ENCODE measurements around the gene IDE.
"Not testable (repeated sequence)": the region's sequence is repeated elsewhere in the genome, so short reads cannot be mapped to it uniquely, and the experiment has no call there.

Gene IDE

GRCh38 chr10:92573798-92574547 is at the start of gene IDE:
Gene IDE, minus strand, starts transcription at chr10:92574093. Its CDS starts 74 bp downstream, at chr10:92574019.
- DNase-seq (ENCODE audit: low read depth), result peak; percentile 58

GRCh38 chr10:92619368-92619767 is 45.5 kb upstream of the IDE start:
- no peak for DNase-seq (ENCODE audit: low read depth)

GRCh38 chr10:92615515-92615914 is 41.6 kb upstream of the IDE start:
- DNase-seq (ENCODE audit: low read depth), result no peak

- DNase-seq (ENCODE audit: low read depth), result no peak
Measured at GRCh38 chr10:92604841-92605240, 30.9 kb upstream of the IDE start.

- no peak for DNase-seq (ENCODE audit: low read depth)
Measured at GRCh38 chr10:92598321-92598720, 24.4 kb upstream of the IDE start.

GRCh38 chr10:92595505-92595904 is 21.6 kb upstream of the IDE start:
- DNase-seq (ENCODE audit: low read depth), result no peak

- DNase-seq (ENCODE audit: low read depth), result no peak
Measured at GRCh38 chr10:92593619-92594588, 20.0 kb upstream of the IDE start.

- peak; percentile 93 for DNase-seq (ENCODE audit: low read depth)
Measured at GRCh38 chr10:92592761-92593618, 19.1 kb upstream of the IDE start, which contains the start of gene KIF11. Gene KIF11, plus strand, starts transcription at chr10:92593130. Its CDS starts 246 bp downstream, at chr10:92593376.

- DNase-seq (ENCODE audit: low read depth), result peak; percentile 77
Measured at GRCh38 chr10:92591550-92592022, 17.7 kb upstream of the IDE start.

- DNase-seq (ENCODE audit: low read depth), result no peak
Measured at GRCh38 chr10:92590623-92591549, 17.0 kb upstream of the IDE start.

GRCh38 chr10:92582347-92582746 is 8.5 kb upstream of the IDE start:
- not testable (repeated sequence) for DNase-seq (ENCODE audit: low read depth)

- DNase-seq (ENCODE audit: low read depth), result no peak
Measured at GRCh38 chr10:92575961-92576360, 2.1 kb upstream of the IDE start.

- DNase-seq (ENCODE audit: low read depth), result no peak
Measured at GRCh38 chr10:92574548-92575261, 812 bp upstream of the IDE start.

GRCh38 chr10:92573091-92573797 is 649 bp downstream of the IDE start:
- DNase-seq (ENCODE audit: low read depth), result no peak

- no peak for DNase-seq (ENCODE audit: low read depth)
Measured at GRCh38 chr10:92572362-92573090, 1.4 kb downstream of the IDE start.

GRCh38 chr10:92571649-92572048 is 2.2 kb downstream of the IDE start:
- no peak for DNase-seq (ENCODE audit: low read depth)

- DNase-seq (ENCODE audit: low read depth), result not testable (repeated sequence)
Measured at GRCh38 chr10:92569663-92570062, 4.2 kb downstream of the IDE start.

GRCh38 chr10:92569071-92569470 is 4.8 kb downstream of the IDE start:
- no peak for DNase-seq (ENCODE audit: low read depth)
